ENCODE results near the gene PROSER2. TPM values are rescaled to one million over a fixed set of nuclear protein-coding genes. Genes with fewer than 3 reads are reported as not detected.

The PROSER2 gene
- total RNA-seq, 2 donors from 2014 or later: 6.2 to 9.5 TPM

DNA sequence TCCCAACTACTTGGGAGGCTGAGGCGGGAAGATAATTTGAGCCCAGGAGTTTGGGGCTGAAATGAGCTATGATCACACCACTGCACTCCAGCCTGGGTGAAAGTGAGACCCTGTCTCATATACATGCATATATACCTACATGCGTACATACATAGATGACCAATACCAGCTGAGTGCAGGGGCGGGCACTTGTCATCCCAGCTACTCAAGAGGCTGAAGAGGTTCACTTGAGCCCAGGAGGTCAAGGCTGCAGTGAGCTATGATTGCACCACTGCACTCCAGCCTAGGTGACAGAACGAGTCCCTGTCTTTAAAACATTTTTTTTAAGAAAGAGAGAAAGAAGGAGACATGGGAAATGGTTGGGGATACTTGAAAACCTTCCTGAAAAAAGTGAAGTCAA lies 17.4 kb upstream of the PROSER2 start:
- H3K27ac ChIP-seq: no peak overlapping the region
- no peak overlapping the region for H3K4me3 ChIP-seq
- H3K36me3 ChIP-seq: no peaks in the 10 kb centered on the region
- no peaks in the 10 kb centered on the region for H3K9me3 ChIP-seq
- no peak for ATAC-seq (ENCODE audit: insufficient number of reproducible peaks, low FRiP score, low read depth)
- H3K4me1 ChIP-seq (ENCODE audit: control insufficient read depth in 1 of 2, low read depth in 2 of 2): no peaks in the 10 kb centered on the region
- no peak for DNase-seq (ENCODE audit: low spot score)
- TF ChIP-seq, protein P1, sequence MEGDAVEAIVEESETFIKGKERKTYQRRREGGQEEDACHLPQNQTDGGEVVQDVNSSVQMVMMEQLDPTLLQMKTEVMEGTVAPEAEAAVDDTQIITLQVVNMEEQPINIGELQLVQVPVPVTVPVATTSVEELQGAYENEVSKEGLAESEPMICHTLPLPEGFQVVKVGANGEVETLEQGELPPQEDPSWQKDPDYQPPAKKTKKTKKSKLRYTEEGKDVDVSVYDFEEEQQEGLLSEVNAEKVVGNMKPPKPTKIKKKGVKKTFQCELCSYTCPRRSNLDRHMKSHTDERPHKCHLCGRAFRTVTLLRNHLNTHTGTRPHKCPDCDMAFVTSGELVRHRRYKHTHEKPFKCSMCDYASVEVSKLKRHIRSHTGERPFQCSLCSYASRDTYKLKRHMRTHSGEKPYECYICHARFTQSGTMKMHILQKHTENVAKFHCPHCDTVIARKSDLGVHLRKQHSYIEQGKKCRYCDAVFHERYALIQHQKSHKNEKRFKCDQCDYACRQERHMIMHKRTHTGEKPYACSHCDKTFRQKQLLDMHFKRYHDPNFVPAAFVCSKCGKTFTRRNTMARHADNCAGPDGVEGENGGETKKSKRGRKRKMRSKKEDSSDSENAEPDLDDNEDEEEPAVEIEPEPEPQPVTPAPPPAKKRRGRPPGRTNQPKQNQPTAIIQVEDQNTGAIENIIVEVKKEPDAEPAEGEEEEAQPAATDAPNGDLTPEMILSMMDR (IDR thresholded peaks at IDR 0.05): no peak
- no peaks in the 10 kb centered on the region for H3K27me3 ChIP-seq (replicated peaks; ENCODE audit: insufficient read depth)

GRCh38 chr10:11806706-11807105 lies 16.4 kb upstream of the PROSER2 start:
- H3K27me3 ChIP-seq (replicated peaks; ENCODE audit: insufficient read depth): no peaks in the 10 kb centered on the region
- H3K27ac ChIP-seq: no peak overlapping the region
- no peak for DNase-seq (ENCODE audit: low spot score)
- no peak overlapping the region for H3K4me3 ChIP-seq
- no peak for ATAC-seq (ENCODE audit: insufficient number of reproducible peaks, low FRiP score, low read depth)
- no peaks in the 10 kb centered on the region for H3K36me3 ChIP-seq
- H3K9me3 ChIP-seq: no peaks in the 10 kb centered on the region
- H3K4me1 ChIP-seq (ENCODE audit: control insufficient read depth in 1 of 2, low read depth in 2 of 2): no peaks in the 10 kb centered on the region
- TF ChIP-seq, protein P1 (IDR thresholded peaks at IDR 0.05): no peak

DNA sequence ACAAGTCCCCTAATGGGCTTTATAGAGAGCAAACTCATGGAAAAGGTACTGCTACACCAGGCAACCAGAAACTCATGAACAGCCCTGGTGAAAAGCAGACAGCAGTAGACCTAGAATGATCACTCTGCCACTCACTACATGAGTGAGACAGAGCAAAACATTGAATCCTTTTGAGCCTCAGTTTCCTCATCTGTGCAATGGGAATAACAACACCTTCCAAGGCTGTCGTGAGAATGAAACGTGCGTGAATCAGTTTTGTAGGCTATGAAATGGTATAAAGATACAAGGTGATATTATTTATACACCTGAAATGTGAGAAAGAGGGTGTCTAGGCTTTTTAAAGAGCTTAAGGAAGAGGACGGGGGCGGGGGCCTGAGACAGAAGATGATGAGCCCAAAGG lies 14.3 kb upstream of the PROSER2 start:
- Histone ChIP-seq H3K27me3 (replicated peaks; ENCODE audit: insufficient read depth) (no peaks in the 10 kb centered on the region), H3K36me3 (no peaks in the 10 kb centered on the region), H3K4me1 (ENCODE audit: control insufficient read depth in 1 of 2, low read depth in 2 of 2) (no peaks in the 10 kb centered on the region), H3K9me3 (no peaks in the 10 kb centered on the region), H3K27ac (no peak overlapping the region), H3K4me3 (no peak overlapping the region)
- TF ChIP-seq, protein P1 (IDR thresholded peaks at IDR 0.05): no peak
- DNase-seq (ENCODE audit: low spot score) (no peak), ATAC-seq (ENCODE audit: insufficient number of reproducible peaks, low FRiP score, low read depth) (no peak)

DNA sequence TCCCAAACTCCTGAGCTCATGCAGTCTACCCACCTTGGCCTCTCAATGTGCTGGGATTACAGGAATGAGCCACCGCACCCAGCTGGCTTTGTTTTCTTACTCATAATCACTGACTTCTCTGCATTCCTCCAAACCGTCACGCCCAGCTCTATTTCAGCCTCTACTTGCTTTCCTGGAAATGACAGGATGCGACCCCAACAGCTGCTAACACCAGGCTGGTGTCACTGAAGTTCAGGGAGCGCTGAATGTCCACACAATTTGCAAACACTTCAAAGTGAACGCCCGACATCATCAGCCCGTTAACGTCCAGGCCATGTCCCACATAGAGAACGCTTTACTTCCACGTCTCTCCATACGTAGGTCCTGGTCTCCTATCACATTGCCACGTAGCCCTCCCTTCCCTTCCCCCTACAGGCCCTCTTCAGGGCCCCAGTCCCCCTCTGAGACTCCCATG lies 12.8 kb upstream of the PROSER2 start:
- ATAC-seq (ENCODE audit: insufficient number of reproducible peaks, low FRiP score, low read depth): no peak
- TF ChIP-seq, protein P1 (IDR thresholded peaks at IDR 0.05): no peak
- H3K9me3 ChIP-seq: no peaks in the 10 kb centered on the region
- DNase-seq (ENCODE audit: low spot score): no peak
- H3K27ac ChIP-seq: no peak overlapping the region
- no peaks in the 10 kb centered on the region for H3K36me3 ChIP-seq
- H3K4me3 ChIP-seq: no peak overlapping the region
- no peaks in the 10 kb centered on the region for H3K27me3 ChIP-seq (replicated peaks; ENCODE audit: insufficient read depth)
- H3K4me1 ChIP-seq (ENCODE audit: control insufficient read depth in 1 of 2, low read depth in 2 of 2): no peaks in the 10 kb centered on the region

DNA sequence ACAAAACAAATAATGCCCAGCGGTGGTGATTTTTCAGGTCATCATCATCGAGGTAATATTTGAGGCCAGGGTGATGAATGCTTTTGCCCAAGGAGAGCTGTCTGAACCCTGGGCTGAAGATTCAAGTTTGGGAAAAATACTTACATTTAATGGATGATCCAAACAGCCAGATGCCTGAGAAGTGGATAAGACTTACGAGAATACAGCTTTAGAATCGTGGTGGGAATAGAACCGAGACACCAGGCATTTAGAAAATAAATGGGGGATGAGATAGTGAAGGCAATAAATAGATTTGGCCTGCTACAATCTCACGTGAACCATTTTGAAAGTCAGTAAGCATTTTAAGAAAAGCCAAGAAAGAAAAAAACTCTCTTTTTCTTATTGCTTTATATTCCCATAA lies 12.2 kb upstream of the PROSER2 start:
- TF ChIP-seq, protein P1 (IDR thresholded peaks at IDR 0.05): no peak
- no peak for DNase-seq (ENCODE audit: low spot score)
- Histone ChIP-seq H3K4me1 (ENCODE audit: control insufficient read depth in 1 of 2, low read depth in 2 of 2) (no peaks in the 10 kb centered on the region), H3K4me3 (no peak overlapping the region), H3K27me3 (replicated peaks; ENCODE audit: insufficient read depth) (no peaks in the 10 kb centered on the region), H3K27ac (no peak overlapping the region), H3K9me3 (no peaks in the 10 kb centered on the region), H3K36me3 (no peaks in the 10 kb centered on the region)
- no peak for ATAC-seq (ENCODE audit: insufficient number of reproducible peaks, low FRiP score, low read depth)
